ENCODE data around the gene PHACTR1. TPM values are rescaled to one million over a fixed set of nuclear protein-coding genes. Genes with fewer than 3 reads are reported as not detected.

PHACTR1 gene
- total RNA-seq, 1 experiment from 2014 or later, result not detected

DNA sequence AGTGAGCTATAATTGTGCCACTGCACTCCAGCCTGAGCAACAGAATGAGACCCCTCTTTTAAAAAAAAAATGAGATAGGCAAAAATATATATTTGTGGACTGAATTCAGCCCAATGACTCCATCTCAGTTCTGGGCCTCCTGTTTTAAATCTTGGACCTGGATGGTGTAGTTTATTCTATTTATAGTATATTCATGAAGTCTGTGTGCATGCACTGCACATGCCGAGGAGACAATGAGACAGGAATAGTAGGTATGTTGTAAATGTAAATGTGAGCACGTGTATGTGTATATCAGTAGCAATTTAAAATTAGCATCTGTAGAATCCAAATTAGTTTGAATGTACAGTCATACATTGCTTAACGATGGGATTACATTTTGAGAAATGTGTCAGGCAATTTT is 520.8 kb downstream of the PHACTR1 start:
- no peaks in the 10 kb centered on the region for H3F3A ChIP-seq (ENCODE audit: low read length, unreplicated experiment)
- peaks cover 75% of the 10 kb centered on the region for H3K27me3 ChIP-seq (ENCODE audit: low read length)
- BruUV-seq (replicated peaks), result no TSS peak
- no peak for DNase-seq
- no peak overlapping the region for H3K4me2 ChIP-seq (ENCODE audit: low read length)
- POLR2A ChIA-PET (ENCODE audit: unreplicated experiment), result no interaction called here
- H3K9me2 ChIP-seq (replicated peaks; ENCODE audit: low read length), result no peaks in the 10 kb centered on the region
- no peaks in the 10 kb centered on the region for H4K20me1 ChIP-seq (ENCODE audit: low read length)
- H3K27ac ChIP-seq (ENCODE audit: low read length), result no peak overlapping the region
- no peaks in the 10 kb centered on the region for H3K9me3 ChIP-seq (ENCODE audit: low read length)
- CTCF ChIA-PET, result no interaction called here
- no peaks in the 10 kb centered on the region for H3K79me2 ChIP-seq (ENCODE audit: low read length)
- TF ChIP-seq, protein P1, sequence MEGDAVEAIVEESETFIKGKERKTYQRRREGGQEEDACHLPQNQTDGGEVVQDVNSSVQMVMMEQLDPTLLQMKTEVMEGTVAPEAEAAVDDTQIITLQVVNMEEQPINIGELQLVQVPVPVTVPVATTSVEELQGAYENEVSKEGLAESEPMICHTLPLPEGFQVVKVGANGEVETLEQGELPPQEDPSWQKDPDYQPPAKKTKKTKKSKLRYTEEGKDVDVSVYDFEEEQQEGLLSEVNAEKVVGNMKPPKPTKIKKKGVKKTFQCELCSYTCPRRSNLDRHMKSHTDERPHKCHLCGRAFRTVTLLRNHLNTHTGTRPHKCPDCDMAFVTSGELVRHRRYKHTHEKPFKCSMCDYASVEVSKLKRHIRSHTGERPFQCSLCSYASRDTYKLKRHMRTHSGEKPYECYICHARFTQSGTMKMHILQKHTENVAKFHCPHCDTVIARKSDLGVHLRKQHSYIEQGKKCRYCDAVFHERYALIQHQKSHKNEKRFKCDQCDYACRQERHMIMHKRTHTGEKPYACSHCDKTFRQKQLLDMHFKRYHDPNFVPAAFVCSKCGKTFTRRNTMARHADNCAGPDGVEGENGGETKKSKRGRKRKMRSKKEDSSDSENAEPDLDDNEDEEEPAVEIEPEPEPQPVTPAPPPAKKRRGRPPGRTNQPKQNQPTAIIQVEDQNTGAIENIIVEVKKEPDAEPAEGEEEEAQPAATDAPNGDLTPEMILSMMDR (conservative IDR thresholded peaks at IDR 0.05; ENCODE audit: low read depth, low read length), result no peak
- TF ChIP-seq EZH2phosphoT487 (IDR thresholded peaks at IDR 0.05; ENCODE audit: borderline replicate concordance, low read length), result no peak
- no peak for TF ChIP-seq EZH2 (IDR thresholded peaks at IDR 0.05; ENCODE audit: low read length, unreplicated experiment)
- no peak overlapping the region for H3K4me3 ChIP-seq (ENCODE audit: low read length)
- H3K9ac ChIP-seq (ENCODE audit: low read length), result no peak overlapping the region
- H3K4me1 ChIP-seq (ENCODE audit: insufficient read depth, low read length), result no peaks in the 10 kb centered on the region
- intact Hi-C loops (cut with micrococcal nuclease), result no loop called here
- no peak overlapping the region for H2AFZ ChIP-seq (ENCODE audit: low read length)
- H3K36me3 ChIP-seq (ENCODE audit: low read depth, low read length), result no peaks in the 10 kb centered on the region
- no peak for ATAC-seq

DNA sequence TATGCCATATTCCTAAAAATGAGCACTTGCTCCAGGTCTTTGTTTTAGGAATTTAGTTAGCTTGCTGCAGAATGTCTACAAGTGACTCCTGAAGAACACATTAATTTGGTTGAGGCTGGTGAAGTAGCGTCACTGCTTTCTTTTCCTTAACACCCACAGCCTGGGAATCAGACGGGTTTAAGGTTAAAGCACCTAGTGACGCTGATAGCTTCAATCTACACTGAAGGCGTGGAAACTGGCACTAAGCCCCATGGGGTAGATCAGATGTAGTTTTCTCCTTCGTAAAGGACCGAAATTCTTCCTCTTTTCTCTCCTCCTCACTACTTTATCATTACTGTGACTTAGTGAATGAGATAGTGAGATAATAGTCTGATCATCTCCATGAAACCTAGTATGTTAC is 521.5 kb downstream of the PHACTR1 start:
- TF ChIP-seq, protein P1 (conservative IDR thresholded peaks at IDR 0.05; ENCODE audit: low read depth, low read length), result no peak
- no peak for TF ChIP-seq EZH2 (IDR thresholded peaks at IDR 0.05; ENCODE audit: low read length, unreplicated experiment)
- no peak for TF ChIP-seq EZH2phosphoT487 (IDR thresholded peaks at IDR 0.05; ENCODE audit: borderline replicate concordance, low read length)
- intact Hi-C loops (cut with micrococcal nuclease), result no loop called here
- no peak overlapping the region for H2AFZ ChIP-seq (ENCODE audit: low read length)
- no peaks in the 10 kb centered on the region for H4K20me1 ChIP-seq (ENCODE audit: low read length)
- POLR2A ChIA-PET (ENCODE audit: unreplicated experiment), result no interaction called here
- H3K27me3 ChIP-seq (ENCODE audit: low read length), result peaks cover 78% of the 10 kb centered on the region
- H3K9ac ChIP-seq (ENCODE audit: low read length), result no peak overlapping the region
- no peak for ATAC-seq
- H3K4me3 ChIP-seq (ENCODE audit: low read length), result no peak overlapping the region
- H3K79me2 ChIP-seq (ENCODE audit: low read length), result no peaks in the 10 kb centered on the region
- CTCF ChIA-PET, result no interaction called here
- H3K36me3 ChIP-seq (ENCODE audit: low read depth, low read length), result no peaks in the 10 kb centered on the region
- H3K9me2 ChIP-seq (replicated peaks; ENCODE audit: low read length), result no peaks in the 10 kb centered on the region
- H3K27ac ChIP-seq (ENCODE audit: low read length), result no peak overlapping the region
- no peaks in the 10 kb centered on the region for H3K4me1 ChIP-seq (ENCODE audit: insufficient read depth, low read length)
- no TSS peak for BruUV-seq (replicated peaks)
- no peaks in the 10 kb centered on the region for H3F3A ChIP-seq (ENCODE audit: low read length, unreplicated experiment)
- DNase-seq, result no peak
- H3K9me3 ChIP-seq (ENCODE audit: low read length), result no peaks in the 10 kb centered on the region
- H3K4me2 ChIP-seq (ENCODE audit: low read length), result no peak overlapping the region

DNA sequence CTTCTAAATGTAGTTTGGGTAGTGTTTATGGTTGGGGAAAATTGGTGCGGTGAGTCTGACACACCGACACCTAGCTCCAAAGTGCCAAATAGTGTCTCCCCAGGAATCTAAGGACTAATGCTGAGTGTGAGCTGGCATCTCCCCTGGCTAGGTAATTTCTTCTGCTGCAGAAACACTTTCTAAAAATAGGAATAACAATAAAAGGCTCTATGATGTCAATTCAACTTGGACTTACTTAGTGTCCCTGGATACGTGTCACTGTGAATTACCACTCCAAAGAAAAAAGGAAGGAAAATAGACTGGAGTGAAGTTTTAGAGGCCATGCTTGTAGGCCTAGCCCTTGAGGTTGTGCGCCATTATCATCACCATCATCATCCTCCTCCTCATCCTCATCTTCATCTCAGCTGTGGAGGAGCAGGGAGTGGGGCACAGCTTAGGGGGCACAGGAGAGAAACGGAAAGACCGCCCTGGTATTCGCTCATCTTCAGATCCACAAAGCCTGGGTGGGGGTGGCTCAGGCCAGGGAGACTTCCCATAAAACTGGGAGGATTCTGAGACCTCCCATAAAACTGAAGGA is 522.2 kb downstream of the PHACTR1 start:
- H3K4me1 ChIP-seq (ENCODE audit: insufficient read depth, low read length), result no peaks in the 10 kb centered on the region
- H3K79me2 ChIP-seq (ENCODE audit: low read length), result no peaks in the 10 kb centered on the region
- H2AFZ ChIP-seq (ENCODE audit: low read length), result no peak overlapping the region
- no peaks in the 10 kb centered on the region for H3K9me2 ChIP-seq (replicated peaks; ENCODE audit: low read length)
- H3K4me2 ChIP-seq (ENCODE audit: low read length), result no peak overlapping the region
- no peak overlapping the region for H3K4me3 ChIP-seq (ENCODE audit: low read length)
- no TSS peak for BruUV-seq (replicated peaks)
- H3K36me3 ChIP-seq (ENCODE audit: low read depth, low read length), result no peaks in the 10 kb centered on the region
- ChIA-PET POLR2A (ENCODE audit: unreplicated experiment) (no interaction called here), CTCF (no interaction called here)
- peaks cover 78% of the 10 kb centered on the region for H3K27me3 ChIP-seq (ENCODE audit: low read length)
- H3F3A ChIP-seq (ENCODE audit: low read length, unreplicated experiment), result no peaks in the 10 kb centered on the region
- DNase-seq, result no peak
- no peak overlapping the region for H3K27ac ChIP-seq (ENCODE audit: low read length)
- intact Hi-C loops (cut with micrococcal nuclease), result no loop called here
- ATAC-seq, result no peak
- TF ChIP-seq EZH2 (IDR thresholded peaks at IDR 0.05; ENCODE audit: low read length, unreplicated experiment), result no peak
- no peak for TF ChIP-seq EZH2phosphoT487 (IDR thresholded peaks at IDR 0.05; ENCODE audit: borderline replicate concordance, low read length)
- TF ChIP-seq, protein P1 (conservative IDR thresholded peaks at IDR 0.05; ENCODE audit: low read depth, low read length), result no peak
- no peaks in the 10 kb centered on the region for H3K9me3 ChIP-seq (ENCODE audit: low read length)
- H4K20me1 ChIP-seq (ENCODE audit: low read length), result no peaks in the 10 kb centered on the region
- no peak overlapping the region for H3K9ac ChIP-seq (ENCODE audit: low read length)

All from PC-3 (cell line).